Ovary (tissue), 3 donors: Measurements from ENCODE around the gene LSM8.
"Not testable (repeated sequence)": the region's sequence is repeated elsewhere in the genome, so short reads cannot be mapped to it uniquely, and the experiment has no call there.

Source experiments
- POLR2A ChIP-seq: fragments of 450-650 bp; IDR thresholded peaks from one replicate; pipeline ENCODE4 v1.6.1; 2017; ENCODE audit warnings: antibody characterized with exemption, mild to moderate bottlenecking, moderate library complexity
- TF ChIP-seq, protein P1 (sequence below), 3 donors: fragments of 450-650 bp in 2 of 3; fragments of 200-600 bp in 1 of 3; IDR thresholded peaks; one replicate each; pipeline versions ENCODE4 v1.5.1 to v1.8.0; 2016 to 2022; ENCODE audit warnings: antibody characterized with exemption in 3 of 3, mild to moderate bottlenecking in 1 of 3
- donor health status: DM: no; HTN: no; CAD: no.

DNA sequence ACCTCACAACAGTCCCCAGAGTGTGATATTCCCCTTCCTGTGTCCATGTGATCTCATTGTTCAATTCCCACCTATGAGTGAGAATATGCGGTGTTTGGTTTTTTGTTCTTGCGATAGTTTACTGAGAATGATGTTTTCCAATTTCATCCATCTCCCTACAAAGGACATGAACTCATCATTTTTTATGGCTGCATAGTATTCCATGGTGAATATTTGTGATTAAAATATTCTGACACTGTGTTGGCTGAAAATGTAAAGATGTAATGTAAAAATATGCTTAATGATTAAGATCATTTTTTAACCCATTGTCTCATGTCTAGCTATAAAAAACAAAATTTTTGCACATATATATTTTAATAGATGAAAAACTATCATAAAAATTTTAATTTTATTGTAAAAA is 56.4 kb downstream of the LSM8 start:
- TF ChIP-seq, protein P1, sequence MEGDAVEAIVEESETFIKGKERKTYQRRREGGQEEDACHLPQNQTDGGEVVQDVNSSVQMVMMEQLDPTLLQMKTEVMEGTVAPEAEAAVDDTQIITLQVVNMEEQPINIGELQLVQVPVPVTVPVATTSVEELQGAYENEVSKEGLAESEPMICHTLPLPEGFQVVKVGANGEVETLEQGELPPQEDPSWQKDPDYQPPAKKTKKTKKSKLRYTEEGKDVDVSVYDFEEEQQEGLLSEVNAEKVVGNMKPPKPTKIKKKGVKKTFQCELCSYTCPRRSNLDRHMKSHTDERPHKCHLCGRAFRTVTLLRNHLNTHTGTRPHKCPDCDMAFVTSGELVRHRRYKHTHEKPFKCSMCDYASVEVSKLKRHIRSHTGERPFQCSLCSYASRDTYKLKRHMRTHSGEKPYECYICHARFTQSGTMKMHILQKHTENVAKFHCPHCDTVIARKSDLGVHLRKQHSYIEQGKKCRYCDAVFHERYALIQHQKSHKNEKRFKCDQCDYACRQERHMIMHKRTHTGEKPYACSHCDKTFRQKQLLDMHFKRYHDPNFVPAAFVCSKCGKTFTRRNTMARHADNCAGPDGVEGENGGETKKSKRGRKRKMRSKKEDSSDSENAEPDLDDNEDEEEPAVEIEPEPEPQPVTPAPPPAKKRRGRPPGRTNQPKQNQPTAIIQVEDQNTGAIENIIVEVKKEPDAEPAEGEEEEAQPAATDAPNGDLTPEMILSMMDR (IDR thresholded peaks at IDR 0.05), result not testable (repeated sequence)
- not testable (repeated sequence) for TF ChIP-seq POLR2A
